ENCODE data around the gene CNOT10. TPM values are rescaled to one million over a fixed set of nuclear protein-coding genes. Genes with fewer than 3 reads are reported as not detected.
"Not testable (repeated sequence)": the region's sequence is repeated elsewhere in the genome, so short reads cannot be mapped to it uniquely, and the experiment has no call there.

The CNOT10 gene
- total and polyA plus RNA-seq, 4 experiments from 2014 or later, result 33.6 to 47.6 (median 46.0) TPM

DNA sequence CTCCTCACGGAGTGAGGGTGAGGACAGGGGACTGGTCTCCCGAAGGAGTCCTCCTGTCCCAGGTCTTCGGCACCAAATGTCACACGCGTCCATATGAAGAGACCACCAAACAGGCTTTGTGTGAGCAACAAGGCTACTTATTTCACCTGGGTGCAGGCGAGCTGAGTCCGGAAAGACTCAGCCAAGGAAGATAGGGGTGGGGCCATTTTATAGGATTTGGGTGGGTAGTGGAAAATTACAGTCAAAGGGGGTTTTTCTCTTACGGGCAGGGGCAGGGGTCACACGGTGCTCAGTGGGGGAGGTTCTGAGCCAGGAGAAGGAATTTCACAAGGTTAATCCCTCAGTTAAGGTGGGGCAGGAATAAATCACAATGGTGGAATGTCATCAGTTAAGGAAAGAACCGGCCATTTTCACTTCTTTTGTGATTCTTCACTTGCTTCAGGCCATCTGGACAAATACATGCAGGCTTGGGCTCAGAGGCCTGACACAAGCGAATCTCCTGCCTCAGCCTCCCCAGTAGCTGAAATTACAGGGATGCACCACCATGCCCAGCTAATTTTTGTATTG, 111.5 kb downstream of the CNOT10 start:
- CTCF ChIA-PET (ENCODE audit: partially characterized antibody); H3K4me3 Mint-ChIP-seq; H3K27ac Mint-ChIP-seq; H3K4me3 ChIP-seq (ENCODE audit: low read length in 2 of 2); H3K9me3 ChIP-seq (ENCODE audit: control insufficient read depth in 1 of 2, low read length in 2 of 2); H3K9me3 Mint-ChIP-seq; H3K27me3 Mint-ChIP-seq; H3K4me1 Mint-ChIP-seq; DNase-seq; H3K27me3 ChIP-seq (ENCODE audit: insufficient read depth, low read length); H3K27ac ChIP-seq (ENCODE audit: low read depth, low read length); POLR2A ChIA-PET (ENCODE audit: partially characterized antibody); intact Hi-C loops (cut with micrococcal nuclease); H3K36me3 Mint-ChIP-seq; H3K4me1 ChIP-seq (ENCODE audit: insufficient read depth, low read length); H3K36me3 ChIP-seq (ENCODE audit: insufficient read depth, low read length): not testable (repeated sequence)

GRCh38 chr3:32797776-32798175, 112.8 kb downstream of the CNOT10 start:
- no peaks in the 10 kb centered on the region for H3K9me3 ChIP-seq (ENCODE audit: control insufficient read depth in 1 of 2, low read length in 2 of 2)
- DNase-seq, result no peak
- intact Hi-C loops (cut with micrococcal nuclease), result no loop called here
- peaks cover 0 to under 1% (median 0%) of the 10 kb centered on the region in 8 donors for H3K9me3 Mint-ChIP-seq
- no peak overlapping the region for H3K27ac Mint-ChIP-seq
- no peak overlapping the region for H3K4me3 ChIP-seq (ENCODE audit: low read length in 2 of 2)
- H3K27ac ChIP-seq (ENCODE audit: low read depth, low read length), result no peak overlapping the region
- no peaks in the 10 kb centered on the region for H3K36me3 ChIP-seq (ENCODE audit: insufficient read depth, low read length)
- H3K4me1 ChIP-seq (ENCODE audit: insufficient read depth, low read length), result no peaks in the 10 kb centered on the region
- no peaks in the 10 kb centered on the region for H3K36me3 Mint-ChIP-seq
- ChIA-PET POLR2A (ENCODE audit: partially characterized antibody) (no interaction called here), CTCF (ENCODE audit: partially characterized antibody) (interaction anchor here (0.7 kb wide), 1 partner anchor 419 kb away, joined by 3 read pairs; no protein-coding TSS in a partner anchor)
- peaks cover 0 to 3% of the 10 kb centered on the region in 2 donors for H3K27me3 Mint-ChIP-seq
- no peaks in the 10 kb centered on the region for H3K4me1 Mint-ChIP-seq
- H3K27me3 ChIP-seq (ENCODE audit: insufficient read depth, low read length), result no peaks in the 10 kb centered on the region
- no peak overlapping the region for H3K4me3 Mint-ChIP-seq

- CTCF ChIA-PET (ENCODE audit: partially characterized antibody); POLR2A ChIA-PET (ENCODE audit: partially characterized antibody); H3K27me3 ChIP-seq (ENCODE audit: insufficient read depth, low read length); H3K4me1 Mint-ChIP-seq; H3K27ac Mint-ChIP-seq; H3K9me3 ChIP-seq (ENCODE audit: control insufficient read depth in 1 of 2, low read length in 2 of 2); H3K9me3 Mint-ChIP-seq; H3K36me3 ChIP-seq (ENCODE audit: insufficient read depth, low read length); DNase-seq; intact Hi-C loops (cut with micrococcal nuclease); H3K27ac ChIP-seq (ENCODE audit: low read depth, low read length); H3K4me3 ChIP-seq (ENCODE audit: low read length in 2 of 2); H3K4me1 ChIP-seq (ENCODE audit: insufficient read depth, low read length); H3K27me3 Mint-ChIP-seq; H3K4me3 Mint-ChIP-seq; H3K36me3 Mint-ChIP-seq: not testable (repeated sequence)
Measured at GRCh38 chr3:32801440-32801839, 116.5 kb downstream of the CNOT10 start.

DNA sequence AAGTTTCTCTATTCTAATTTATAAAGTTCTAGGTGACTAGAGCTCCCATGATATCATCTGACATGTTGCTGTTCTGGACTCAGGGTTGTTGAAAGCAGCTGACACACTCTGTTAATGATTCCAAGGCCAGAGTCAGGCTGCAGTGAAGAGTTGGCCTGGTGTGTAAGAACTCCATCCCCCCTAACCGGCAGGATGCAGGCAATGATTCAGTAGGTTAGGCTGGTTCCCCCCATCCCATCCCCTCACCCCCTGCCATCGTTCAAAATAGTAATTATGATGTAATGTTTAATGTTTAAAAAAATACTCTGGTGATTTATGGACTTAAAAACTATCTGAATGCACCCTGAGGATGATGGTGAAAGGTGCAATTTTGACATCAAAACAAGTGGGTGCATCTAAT, 128.2 kb downstream of the CNOT10 start:
- peaks cover 16 to 18% of the 10 kb centered on the region in 2 donors for H3K27me3 Mint-ChIP-seq
- Histone ChIP-seq H3K9me3 (ENCODE audit: control insufficient read depth in 1 of 2, low read length in 2 of 2) (no peaks in the 10 kb centered on the region), H3K4me3 (ENCODE audit: low read length in 2 of 2) (no peak overlapping the region), H3K4me1 (ENCODE audit: insufficient read depth, low read length) (no peaks in the 10 kb centered on the region), H3K36me3 (ENCODE audit: insufficient read depth, low read length) (no peaks in the 10 kb centered on the region), H3K27ac (ENCODE audit: low read depth, low read length) (no peak overlapping the region), H3K27me3 (ENCODE audit: insufficient read depth, low read length) (no peaks in the 10 kb centered on the region)
- ChIA-PET CTCF (ENCODE audit: partially characterized antibody) (no interaction called here), POLR2A (ENCODE audit: partially characterized antibody) (no interaction called here)
- H3K9me3 Mint-ChIP-seq, result no peaks in the 10 kb centered on the region
- peaks cover 6 to 19% (median 13%) of the 10 kb centered on the region in 4 donors for H3K4me1 Mint-ChIP-seq
- no peak overlapping the region for H3K27ac Mint-ChIP-seq
- no peaks in the 10 kb centered on the region for H3K36me3 Mint-ChIP-seq
- intact Hi-C loops (cut with micrococcal nuclease), result no loop called here
- DNase-seq, result no peak
- no peak overlapping the region for H3K4me3 Mint-ChIP-seq

DNA sequence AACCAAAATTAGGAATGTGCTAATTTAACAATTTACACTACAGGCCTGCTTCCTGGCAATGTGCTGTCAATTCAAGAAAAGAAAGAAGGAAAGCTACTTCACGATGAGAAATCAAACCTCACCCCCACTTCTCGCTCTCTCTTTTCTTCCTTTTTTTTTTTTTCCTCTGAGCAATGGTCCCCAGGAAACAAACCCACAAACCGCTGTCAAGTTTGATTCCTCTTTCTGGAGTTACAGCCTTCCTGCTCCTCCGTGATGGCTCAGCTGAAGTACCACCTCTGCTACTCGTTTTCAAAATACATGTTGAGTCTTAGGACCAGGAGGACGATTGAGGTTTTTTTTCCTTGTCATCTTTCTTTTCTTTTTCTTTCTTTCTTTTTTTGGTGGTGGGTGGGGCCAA, 129.4 kb downstream of the CNOT10 start:
- H3K4me1 Mint-ChIP-seq, result peaks cover 6 to 28% (median 19%) of the 10 kb centered on the region in 4 donors
- no peaks in the 10 kb centered on the region for H3K27me3 ChIP-seq (ENCODE audit: insufficient read depth, low read length)
- ChIA-PET POLR2A (ENCODE audit: partially characterized antibody) (no interaction called here), CTCF (ENCODE audit: partially characterized antibody) (no interaction called here)
- no peak overlapping the region for H3K4me3 Mint-ChIP-seq
- intact Hi-C loops (cut with micrococcal nuclease), result no loop called here
- no peak overlapping the region for H3K4me3 ChIP-seq (ENCODE audit: low read length in 2 of 2)
- no peaks in the 10 kb centered on the region for H3K36me3 ChIP-seq (ENCODE audit: insufficient read depth, low read length)
- H3K36me3 Mint-ChIP-seq, result no peaks in the 10 kb centered on the region
- no peaks in the 10 kb centered on the region for H3K9me3 ChIP-seq (ENCODE audit: control insufficient read depth in 1 of 2, low read length in 2 of 2)
- peaks cover 23 to 25% of the 10 kb centered on the region in 2 donors for H3K27me3 Mint-ChIP-seq
- no peak overlapping the region for H3K27ac Mint-ChIP-seq
- H3K27ac ChIP-seq (ENCODE audit: low read depth, low read length), result no peak overlapping the region
- DNase-seq, result no peak
- peaks cover 5% of the 10 kb centered on the region for H3K4me1 ChIP-seq (ENCODE audit: insufficient read depth, low read length)
- H3K9me3 Mint-ChIP-seq, result no peaks in the 10 kb centered on the region

GRCh38 chr3:32815841-32816438, 131.0 kb downstream of the CNOT10 start:
- Mint-ChIP-seq H3K27me3 (peaks cover 28 to 31% of the 10 kb centered on the region in 2 donors), H3K36me3 (no peaks in the 10 kb centered on the region), H3K4me1 (peaks cover 6 to 30% (median 22%) of the 10 kb centered on the region in 4 donors), H3K27ac (no peak overlapping the region), H3K4me3 (peak overlapping the region; percentile 45 to 77 (median 56)), H3K9me3 (peaks cover 0 to 3% (median 0%) of the 10 kb centered on the region in 8 donors)
- ChIA-PET CTCF (ENCODE audit: partially characterized antibody) (no interaction called here), POLR2A (ENCODE audit: partially characterized antibody) (no interaction called here)
- peaks cover 5% of the 10 kb centered on the region for H3K4me1 ChIP-seq (ENCODE audit: insufficient read depth, low read length)
- intact Hi-C loops (cut with micrococcal nuclease), result no loop called here
- no peaks in the 10 kb centered on the region for H3K36me3 ChIP-seq (ENCODE audit: insufficient read depth, low read length)
- H3K27ac ChIP-seq (ENCODE audit: low read depth, low read length), result no peak overlapping the region
- no peaks in the 10 kb centered on the region for H3K9me3 ChIP-seq (ENCODE audit: control insufficient read depth in 1 of 2, low read length in 2 of 2)
- no peaks in the 10 kb centered on the region for H3K27me3 ChIP-seq (ENCODE audit: insufficient read depth, low read length)
- no peak for DNase-seq
- no peak overlapping the region for H3K4me3 ChIP-seq (ENCODE audit: low read length in 2 of 2)

- Mint-ChIP-seq H3K27ac (no peak overlapping the region), H3K9me3 (peaks cover 0 to 3% (median 0%) of the 10 kb centered on the region in 8 donors), H3K4me3 (peak overlapping the region; percentile 51 to 80 (median 64)), H3K4me1 (peaks cover 6 to 30% (median 22%) of the 10 kb centered on the region in 4 donors), H3K27me3 (peaks cover 26 to 33% of the 10 kb centered on the region in 2 donors), H3K36me3 (no peaks in the 10 kb centered on the region)
- no peaks in the 10 kb centered on the region for H3K27me3 ChIP-seq (ENCODE audit: insufficient read depth, low read length)
- CTCF ChIA-PET (ENCODE audit: partially characterized antibody), result no interaction called here
- H3K4me1 ChIP-seq (ENCODE audit: insufficient read depth, low read length), result peaks cover 5% of the 10 kb centered on the region
- POLR2A ChIA-PET (ENCODE audit: partially characterized antibody), result no interaction called here
- H3K4me3 ChIP-seq (ENCODE audit: low read length in 2 of 2), result peak overlapping the region in 1 of 2 donors; percentile 19
- DNase-seq, result peak in 1 of 5 donors; percentile 9
- intact Hi-C loops (cut with micrococcal nuclease), result no loop called here
- no peaks in the 10 kb centered on the region for H3K36me3 ChIP-seq (ENCODE audit: insufficient read depth, low read length)
- H3K9me3 ChIP-seq (ENCODE audit: control insufficient read depth in 1 of 2, low read length in 2 of 2), result no peaks in the 10 kb centered on the region
- no peak overlapping the region for H3K27ac ChIP-seq (ENCODE audit: low read depth, low read length)
Measured at GRCh38 chr3:32816439-32817256, 131.7 kb downstream of the CNOT10 start.
